Keratinocyte (primary cell): ENCODE results near the gene HK2. TPM values are rescaled to one million over a fixed set of nuclear protein-coding genes. Genes with fewer than 3 reads are reported as not detected.

Experiments
- DNase-seq: peaks from one replicate; pipeline ENCODE4 v3.0.0-alpha.2; 2011; ENCODE audit warnings: low read depth, missing footprints, low spot score
- FAIRE-seq: peaks from 2 replicates; lab custom pipeline; 2011; peaks lifted over from hg19 to GRCh38; lab: Jason Lieb, UNC
- H2AFZ ChIP-seq: 2 replicates; pipeline ENCODE4 v1.6.0; 2012; ENCODE audit warnings: low read length, control low read depth, inconsistent platforms; ENCODE audit not compliant: control insufficient read depth
- H3K27ac ChIP-seq: 2 replicates; pipeline ENCODE4 v1.5.1; 2011; ENCODE audit warnings: low read length; ENCODE audit not compliant: control insufficient read depth, insufficient read depth
- H3K27me3 ChIP-seq: 3 replicates; pipeline ENCODE4 v1.6.0; 2011; ENCODE audit warnings: low read length; ENCODE audit not compliant: control insufficient read depth, insufficient read depth; ENCODE audit errors: extremely low read depth
- H3K36me3 ChIP-seq, 2 experiments: 2 replicates in 1 of 2; 3 replicates in 1 of 2; pipeline ENCODE4 v1.5.1; 2011; ENCODE audit warnings: low read length in 2 of 2, mild to moderate bottlenecking in 1 of 2; ENCODE audit not compliant: control insufficient read depth in 2 of 2, insufficient read depth in 2 of 2; ENCODE audit errors: extremely low read depth in 1 of 2
- H3K4me1 ChIP-seq: 3 replicates; pipeline ENCODE4 v1.5.1; 2011; ENCODE audit warnings: low read length; ENCODE audit not compliant: control insufficient read depth, insufficient read depth; ENCODE audit errors: extremely low read depth
- H3K4me2 ChIP-seq: 3 replicates; pipeline ENCODE4 v1.6.0; 2011; ENCODE audit warnings: low read depth, low read length; ENCODE audit not compliant: control insufficient read depth, insufficient read depth; ENCODE audit errors: extremely low read depth
- H3K4me3 ChIP-seq, 3 experiments: fragments of 200-600 bp in 1 of 3; sonication (generic) in 1 of 3; 2 replicates in 2 of 3; 3 replicates in 1 of 3; pipeline ENCODE4 v1.5.1; 2011 to 2016; ENCODE audit warnings: low read length in 3 of 3, mild to moderate bottlenecking in 3 of 3, control low read depth in 2 of 3, inconsistent platforms in 1 of 3, low read depth in 1 of 3, mixed read lengths in 1 of 3, mixed run types in 1 of 3, moderate library complexity in 1 of 3; ENCODE audit not compliant: control insufficient read depth in 2 of 3, insufficient read depth in 2 of 3; ENCODE audit errors: extremely low read depth in 1 of 3
- H3K79me2 ChIP-seq: 2 replicates; pipeline ENCODE4 v1.6.0; 2012; ENCODE audit warnings: low read length; ENCODE audit not compliant: control insufficient read depth, insufficient read depth
- H3K9ac ChIP-seq: 3 replicates; pipeline ENCODE4 v1.6.0; 2011; ENCODE audit warnings: low read length; ENCODE audit not compliant: control insufficient read depth, insufficient read depth; ENCODE audit errors: extremely low read depth
- H3K9me1 ChIP-seq: 3 replicates; pipeline ENCODE4 v1.6.0; 2011; ENCODE audit warnings: low read length; ENCODE audit not compliant: control insufficient read depth, insufficient read depth; ENCODE audit errors: extremely low read depth
- H3K9me3 ChIP-seq: 2 replicates; pipeline ENCODE4 v1.5.1; 2012; ENCODE audit warnings: low read depth, low read length; ENCODE audit not compliant: control insufficient read depth
- H4K20me1 ChIP-seq: 3 replicates; pipeline ENCODE4 v1.6.0; 2011; ENCODE audit warnings: low read length; ENCODE audit not compliant: control insufficient read depth, insufficient read depth; ENCODE audit errors: extremely low read depth
- CTCF ChIP-seq, 3 experiments: IDR thresholded peaks in 1 of 3; conservative IDR thresholded peaks in 1 of 3; optimal IDR thresholded peaks in 1 of 3; 2 replicates in 2 of 3; 3 replicates in 1 of 3; pipeline versions ENCODE3 to v1.5.1; 2011; ENCODE audit warnings: low read length in 3 of 3, mild to moderate bottlenecking in 3 of 3, moderate library complexity in 2 of 3, control low read depth in 1 of 3, inconsistent platforms in 1 of 3; ENCODE audit not compliant: insufficient read depth in 2 of 3; ENCODE audit errors: extremely low read depth in 1 of 3
- EZH2 ChIP-seq: IDR thresholded peaks from one replicate; pipeline ENCODE4 v1.6.1; 2012; ENCODE audit warnings: inconsistent platforms, mild to moderate bottlenecking, low read length, moderate library complexity
- dilution Hi-C: fragments of 300-500 bp; cut with MboI; formaldehyde crosslinking; loops from one replicate; pipeline ENCODE4 v1.7.0; 2020; ENCODE audit warnings: low sequenced_read_pairs; ENCODE audit not compliant: extremely low pct_ligation_motif_present
- polyA plus RNA-seq, 5 experiments: library from polyadenylated mRNA; depleted of rRNA in 3 of 5; stranded (reverse) in 3 of 5; stranded (forward) in 1 of 5; unstranded in 1 of 5; fragments of >200 nt; gene quantifications; 1 replicate in 1 of 5; 2 replicates in 3 of 5; 3 replicates in 1 of 5; pipeline versions ENCODE4 v1.2.1 to v1.2.3, GENCODE V29; 2011 to 2012; ENCODE audit warnings: missing spikeins in 2 of 5, low read depth in 1 of 5, low replicate concordance in 1 of 5

The HK2 gene
- polyA plus RNA-seq, 1 donor (not counting 4 experiments of a cell fraction or from before 2014, with no cell fraction given) = 27.1 TPM

DNA sequence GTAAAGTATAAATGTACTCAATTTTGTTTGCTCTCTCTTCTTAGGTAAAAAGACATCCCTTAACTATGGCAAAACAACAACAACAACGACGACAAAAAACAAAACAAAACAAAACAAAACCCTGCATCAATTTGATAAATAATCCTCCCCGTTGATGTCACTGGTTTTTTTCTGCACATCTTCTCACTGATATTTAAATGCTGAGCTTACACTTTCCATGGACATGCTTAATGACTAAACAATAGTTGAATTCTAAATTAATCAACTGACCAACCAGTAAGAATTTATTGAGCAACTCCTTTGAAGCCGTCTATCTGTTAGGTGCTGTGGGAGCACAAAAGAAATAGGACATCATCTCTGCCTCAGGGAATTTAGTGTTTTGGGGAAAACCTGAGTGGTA lies 104.3 kb downstream of the HK2 start:
- no peaks in the 10 kb centered on the region for H4K20me1 ChIP-seq
- no peak overlapping the region for H3K4me3 ChIP-seq
- H3K4me1 ChIP-seq = peaks cover 16% of the 10 kb centered on the region
- no peaks in the 10 kb centered on the region for H3K36me3 ChIP-seq
- DNase-seq = no peak
- H3K9me3 ChIP-seq = no peaks in the 10 kb centered on the region
- H3K27ac ChIP-seq = no peak overlapping the region
- H3K9me1 ChIP-seq = no peaks in the 10 kb centered on the region
- no peak for TF ChIP-seq EZH2
- no peak for TF ChIP-seq CTCF (optimal IDR thresholded peaks at IDR 0.05 in 1 of 3, IDR thresholded peaks at IDR 0.05 in 1 of 3, conservative IDR thresholded peaks at IDR 0.05 in 1 of 3; ENCODE audit: extremely low read depth in 1 of 3, insufficient read depth in 2 of 3, low read length in 3 of 3)
- H3K27me3 ChIP-seq = no peaks in the 10 kb centered on the region
- dilution Hi-C loops = no loop called here
- FAIRE-seq = no peak
- H2AFZ ChIP-seq = no peak overlapping the region
- no peak overlapping the region for H3K4me2 ChIP-seq
- no peak overlapping the region for H3K9ac ChIP-seq
- no peaks in the 10 kb centered on the region for H3K79me2 ChIP-seq

GRCh38 chr2:74939919-74940812 lies 106.2 kb downstream of the HK2 start:
- H2AFZ ChIP-seq = no peak overlapping the region
- no peak overlapping the region for H3K27ac ChIP-seq
- no peaks in the 10 kb centered on the region for H3K27me3 ChIP-seq
- no peak overlapping the region for H3K9ac ChIP-seq
- no peak overlapping the region for H3K4me3 ChIP-seq
- FAIRE-seq (no peak), DNase-seq (no peak)
- dilution Hi-C loops = no loop called here
- no peak overlapping the region for H3K4me2 ChIP-seq
- no peaks in the 10 kb centered on the region for H3K9me3 ChIP-seq
- TF ChIP-seq CTCF (optimal IDR thresholded peaks at IDR 0.05 in 1 of 3, IDR thresholded peaks at IDR 0.05 in 1 of 3, conservative IDR thresholded peaks at IDR 0.05 in 1 of 3; ENCODE audit: extremely low read depth in 1 of 3, insufficient read depth in 2 of 3, low read length in 3 of 3) (no peak), EZH2 (no peak)
- no peaks in the 10 kb centered on the region for H4K20me1 ChIP-seq
- no peaks in the 10 kb centered on the region for H3K36me3 ChIP-seq
- H3K9me1 ChIP-seq = no peaks in the 10 kb centered on the region
- peaks cover 18% of the 10 kb centered on the region for H3K4me1 ChIP-seq
- no peaks in the 10 kb centered on the region for H3K79me2 ChIP-seq
